ENCODE measurements around the gene FDXR. TPM values are rescaled to one million over a fixed set of nuclear protein-coding genes. Genes with fewer than 3 reads are reported as not detected.

Gene FDXR
- total and polyA plus RNA-seq, 2 donors (not counting 1 experiment from before 2014, with no cell fraction given) = 4.6 to 7.0 TPM

GRCh38 chr17:74840989-74841666 is 31.7 kb downstream of the FDXR start:
- H3K4me2 ChIP-seq (replicated peaks; ENCODE audit: low read depth, low read length, poor library complexity, severe bottlenecking) = peak overlapping the region; percentile 48

DNA sequence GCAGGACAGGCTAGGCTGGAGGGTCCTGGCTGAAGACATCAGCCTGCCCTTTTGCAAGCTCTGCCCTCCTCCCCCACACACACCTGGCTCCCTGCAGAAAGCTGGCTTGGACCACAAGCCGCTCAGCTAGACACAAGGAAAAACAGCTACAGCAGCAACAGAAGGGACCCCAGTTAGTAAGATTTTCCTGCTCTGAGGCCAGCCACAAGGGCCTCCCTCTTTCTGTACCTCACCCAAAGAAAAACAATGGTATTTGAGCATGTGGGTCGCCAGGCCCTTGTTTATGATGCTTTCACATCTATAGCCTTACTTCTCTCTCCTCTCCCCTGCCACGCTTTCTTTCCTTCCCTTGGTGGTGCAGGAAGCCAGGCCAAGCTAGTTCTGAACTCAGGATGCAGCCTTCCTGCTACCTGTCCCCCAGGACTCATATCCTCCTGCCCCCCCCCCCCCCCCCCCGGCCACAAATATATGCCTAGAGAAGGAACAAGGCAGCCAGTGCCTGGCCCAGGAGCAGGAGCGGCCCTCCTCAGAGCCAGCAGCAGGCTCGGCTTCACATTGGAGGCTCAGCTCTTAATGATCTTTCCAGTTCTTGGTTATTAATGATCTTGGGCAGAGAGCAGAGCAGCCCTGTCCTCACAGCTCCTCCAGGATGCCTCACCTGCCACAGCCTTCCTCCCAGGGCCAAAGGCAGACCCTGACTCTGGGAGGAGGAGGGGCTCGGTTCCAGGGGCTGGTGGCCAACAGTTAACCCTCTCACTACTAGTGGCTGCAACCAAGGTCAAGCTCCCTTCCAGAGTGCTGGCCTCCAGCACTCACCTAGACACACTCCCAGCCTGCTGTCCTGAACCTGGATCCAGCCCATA is 32.6 kb downstream of the FDXR start:
- intact Hi-C loops (cut with micrococcal nuclease) = no loop called here
- no peak overlapping the region for H3K27ac Mint-ChIP-seq
- Histone ChIP-seq H3K79me2 (ENCODE audit: control insufficient read depth, insufficient read depth, low read length) (peaks cover 2% of the 10 kb centered on the region), H3K9me3 (ENCODE audit: control extremely low read depth in 1 of 3, control insufficient read depth in 2 of 3, insufficient read depth in 1 of 3, low read length in 2 of 3) (peaks cover 0 to 12% (median 0%) of the 10 kb centered on the region in 3 donors), H3K4me1 (ENCODE audit: control insufficient read depth in 2 of 2, insufficient read depth in 2 of 2, low read length in 2 of 2) (peaks cover 30 to 32% of the 10 kb centered on the region in 2 donors), H3K9ac (ENCODE audit: low read length) (no peak overlapping the region), H4K20me1 (ENCODE audit: control insufficient read depth, insufficient read depth, low read length, poor library complexity, severe bottlenecking) (peaks cover 5% of the 10 kb centered on the region), H3K4me2 (replicated peaks; ENCODE audit: low read depth, low read length, poor library complexity, severe bottlenecking) (peak overlapping the region; percentile 48), H3K27ac (ENCODE audit: low read length in 2 of 2) (no peak overlapping the region), H3K4me3 (ENCODE audit: control extremely low read depth in 1 of 5, extremely low read depth in 1 of 5, insufficient read depth in 1 of 5, low read depth in 2 of 5, low read length in 4 of 5) (no peak overlapping the region), H2AFZ (ENCODE audit: insufficient read depth, low read depth, low read length, poor library complexity, severe bottlenecking) (no peak overlapping the region), H3K36me3 (replicated peaks in 1 of 2; ENCODE audit: control extremely low read depth in 1 of 2, control insufficient read depth in 1 of 2, extremely low read depth in 1 of 2, insufficient read depth in 2 of 2, low read length in 1 of 2) (peaks cover 0 to 12% of the 10 kb centered on the region in 2 experiments), H3K27me3 (replicated peaks in 1 of 4; ENCODE audit: control extremely low read depth in 1 of 4, control insufficient read depth in 3 of 4, insufficient read depth in 4 of 4, low read length in 3 of 4) (peaks cover 0 to 22% (median 9%) of the 10 kb centered on the region in 4 experiments)
- DNase-seq (no peak), ATAC-seq (ENCODE audit: low read depth) (no peak)
- peaks cover 35% of the 10 kb centered on the region for H3K4me1 Mint-ChIP-seq
- H3K27me3 Mint-ChIP-seq = peaks cover 7% of the 10 kb centered on the region
- H3K4me3 Mint-ChIP-seq = no peak overlapping the region
- TF ChIP-seq, protein P1, sequence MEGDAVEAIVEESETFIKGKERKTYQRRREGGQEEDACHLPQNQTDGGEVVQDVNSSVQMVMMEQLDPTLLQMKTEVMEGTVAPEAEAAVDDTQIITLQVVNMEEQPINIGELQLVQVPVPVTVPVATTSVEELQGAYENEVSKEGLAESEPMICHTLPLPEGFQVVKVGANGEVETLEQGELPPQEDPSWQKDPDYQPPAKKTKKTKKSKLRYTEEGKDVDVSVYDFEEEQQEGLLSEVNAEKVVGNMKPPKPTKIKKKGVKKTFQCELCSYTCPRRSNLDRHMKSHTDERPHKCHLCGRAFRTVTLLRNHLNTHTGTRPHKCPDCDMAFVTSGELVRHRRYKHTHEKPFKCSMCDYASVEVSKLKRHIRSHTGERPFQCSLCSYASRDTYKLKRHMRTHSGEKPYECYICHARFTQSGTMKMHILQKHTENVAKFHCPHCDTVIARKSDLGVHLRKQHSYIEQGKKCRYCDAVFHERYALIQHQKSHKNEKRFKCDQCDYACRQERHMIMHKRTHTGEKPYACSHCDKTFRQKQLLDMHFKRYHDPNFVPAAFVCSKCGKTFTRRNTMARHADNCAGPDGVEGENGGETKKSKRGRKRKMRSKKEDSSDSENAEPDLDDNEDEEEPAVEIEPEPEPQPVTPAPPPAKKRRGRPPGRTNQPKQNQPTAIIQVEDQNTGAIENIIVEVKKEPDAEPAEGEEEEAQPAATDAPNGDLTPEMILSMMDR (IDR thresholded peaks at IDR 0.05) = no peak
- TF ChIP-seq EZH2 (IDR thresholded peaks at IDR 0.05; ENCODE audit: borderline replicate concordance, insufficient read depth, low read depth, low read length, poor library complexity, severe bottlenecking) = no peak
- WGBS (ENCODE audit: insufficient coverage) = 93% methylated on average over 4 of the region's 7 CpGs
- ChIA-PET POLR2A (no interaction called here), CTCF (interaction anchor here (1.0 kb wide), 1 partner anchor 13 kb away, joined by 3 read pairs; no protein-coding TSS in a partner anchor)
- no peaks in the 10 kb centered on the region for H3K9me3 Mint-ChIP-seq (ENCODE audit: insufficient read depth)

More at GRCh38 chr17:74840989-74841666, 31.7 kb downstream of the FDXR start:
- no peak overlapping the region for H3K27ac ChIP-seq (ENCODE audit: low read length in 2 of 2)
- peaks cover 26 to 28% of the 10 kb centered on the region in 2 donors for H3K4me1 ChIP-seq (ENCODE audit: control insufficient read depth in 2 of 2, insufficient read depth in 2 of 2, low read length in 2 of 2)
- peaks cover 0 to 22% (median 9%) of the 10 kb centered on the region in 4 experiments for H3K27me3 ChIP-seq (replicated peaks in 1 of 4; ENCODE audit: control extremely low read depth in 1 of 4, control insufficient read depth in 3 of 4, insufficient read depth in 4 of 4, low read length in 3 of 4)
- ChIA-PET POLR2A (interaction anchor here (0.9 kb wide), 1 partner anchor 64 kb away, joined by 3 read pairs; no protein-coding TSS in a partner anchor), CTCF (interaction anchor here (0.8 to 1.0 kb wide), 2 partner anchors 12 to 24 kb away, joined by 3 read pairs; no protein-coding TSS in a partner anchor)
- H4K20me1 ChIP-seq (ENCODE audit: control insufficient read depth, insufficient read depth, low read length, poor library complexity, severe bottlenecking) = peaks cover 5% of the 10 kb centered on the region
- H3K27ac Mint-ChIP-seq = peak overlapping the region; percentile 50
- peaks cover 13% of the 10 kb centered on the region for H3K27me3 Mint-ChIP-seq
- intact Hi-C loops (cut with micrococcal nuclease) = no loop called here
- TF ChIP-seq EZH2 (IDR thresholded peaks at IDR 0.05; ENCODE audit: borderline replicate concordance, insufficient read depth, low read depth, low read length, poor library complexity, severe bottlenecking) = no peak
- H3K4me1 Mint-ChIP-seq = peaks cover 29% of the 10 kb centered on the region
- H3K79me2 ChIP-seq (ENCODE audit: control insufficient read depth, insufficient read depth, low read length) = peaks cover 2% of the 10 kb centered on the region
- peak overlapping the region; percentile 39 for H2AFZ ChIP-seq (ENCODE audit: insufficient read depth, low read depth, low read length, poor library complexity, severe bottlenecking)
- H3K9me3 Mint-ChIP-seq (ENCODE audit: insufficient read depth) = no peaks in the 10 kb centered on the region
- peak; percentile 50 for ATAC-seq (ENCODE audit: low read depth)
- WGBS (ENCODE audit: insufficient coverage) = 29% methylated on average over 13 of the region's 13 CpGs
- no peak overlapping the region for H3K4me3 ChIP-seq (ENCODE audit: control extremely low read depth in 1 of 5, extremely low read depth in 1 of 5, insufficient read depth in 1 of 5, low read depth in 2 of 5, low read length in 4 of 5)
- no peak overlapping the region for H3K9ac ChIP-seq (ENCODE audit: low read length)
- peak; percentile 46 for DNase-seq
- H3K36me3 ChIP-seq (replicated peaks in 1 of 2; ENCODE audit: control extremely low read depth in 1 of 2, control insufficient read depth in 1 of 2, extremely low read depth in 1 of 2, insufficient read depth in 2 of 2, low read length in 1 of 2) = peaks cover 0 to 9% of the 10 kb centered on the region in 2 experiments
- peak overlapping the region; percentile 44 for H3K4me3 Mint-ChIP-seq
- H3K9me3 ChIP-seq (ENCODE audit: control extremely low read depth in 1 of 3, control insufficient read depth in 2 of 3, insufficient read depth in 1 of 3, low read length in 2 of 3) = peaks cover 0 to 12% (median 0%) of the 10 kb centered on the region in 3 donors
